HepG2 (cell line): ENCODE data around the gene PDSS2. TPM values are rescaled to one million over a fixed set of nuclear protein-coding genes. Genes with fewer than 3 reads are reported as not detected.

Experiments used
- ASH2L ChIP-seq: fragments of 300-600, 200-600 bp; sonication (generic); IDR thresholded peaks from 2 replicates; pipeline ENCODE4 v1.7.0; 2017; ENCODE audit warnings: low read depth, mild to moderate bottlenecking, moderate library complexity, mixed read lengths, low read length; ENCODE audit not compliant: insufficient read length
- ESRRA ChIP-seq: sonication (generic); formaldehyde crosslinking; IDR thresholded peaks from 2 replicates; pipeline ENCODE4 v1.5.1; 2020; ENCODE audit warnings: mild to moderate bottlenecking, low read depth, missing genetic modification reagents
- FIP1L1 ChIP-seq: fragments of 200-400 bp; formaldehyde crosslinking; IDR thresholded peaks from 2 replicates; pipeline ENCODE4 v1.6.1; 2018; ENCODE audit warnings: low read depth, mild to moderate bottlenecking, low read length, moderate library complexity, borderline replicate concordance; ENCODE audit not compliant: insufficient read depth
- FOXK2 ChIP-seq: fragments of 450-650 bp; IDR thresholded peaks from 2 replicates; pipeline ENCODE4 v1.6.1; 2016
- HNRNPK ChIP-seq: fragments of 200-400 bp; formaldehyde crosslinking; IDR thresholded peaks from 2 replicates; pipeline ENCODE4 v1.6.1; 2018; ENCODE audit warnings: low read length, low read depth, moderate library complexity, mild to moderate bottlenecking; ENCODE audit not compliant: poor library complexity, severe bottlenecking
- IRF9 ChIP-seq: sonication (generic); formaldehyde crosslinking; IDR thresholded peaks from 2 replicates; pipeline ENCODE4 v1.8.0; 2022; ENCODE audit warnings: missing genetic modification reagents, mild to moderate bottlenecking, borderline replicate concordance
- KDM1A ChIP-seq: IDR thresholded peaks from 2 replicates; pipeline ENCODE4 v1.6.1; 2016; ENCODE audit warnings: missing compliant biosample characterization
- MXD3 ChIP-seq: IDR thresholded peaks from 2 replicates; pipeline ENCODE4 v1.6.1; 2016; ENCODE audit warnings: mild to moderate bottlenecking, missing biosample characterization, missing genetic modification reagents
- POGZ ChIP-seq: sonication (generic); formaldehyde crosslinking; IDR thresholded peaks from 2 replicates; pipeline ENCODE4 v1.4.0; 2020; ENCODE audit warnings: mild to moderate bottlenecking, missing genetic modification reagents
- RBFOX2 ChIP-seq: fragments of 200-400 bp; formaldehyde crosslinking; IDR thresholded peaks from 2 replicates; pipeline ENCODE4 v1.6.1; 2017; ENCODE audit warnings: low read depth, mild to moderate bottlenecking, low read length
- TCF7 ChIP-seq: sonication (generic); IDR thresholded peaks from 2 replicates; pipeline ENCODE4 v1.6.1; 2016; ENCODE audit warnings: antibody characterized with exemption, low read depth
- TOPORS ChIP-seq: sonication (generic); formaldehyde crosslinking; IDR thresholded peaks from 2 replicates; pipeline ENCODE4 v1.8.0; 2023; ENCODE audit warnings: mild to moderate bottlenecking, missing genetic modification reagents
- ZBTB25 ChIP-seq: IDR thresholded peaks from 2 replicates; pipeline ENCODE4 v1.6.1; 2018; ENCODE audit warnings: missing genetic modification reagents
- ZNF280B ChIP-seq: sonication (generic); formaldehyde crosslinking; IDR thresholded peaks from 2 replicates; pipeline ENCODE4 v1.5.0; 2020; ENCODE audit warnings: missing genetic modification reagents, mild to moderate bottlenecking, borderline replicate concordance
- ZNF318 ChIP-seq: sonication (generic); formaldehyde crosslinking; IDR thresholded peaks from 2 replicates; pipeline ENCODE4 v1.4.0; 2020; ENCODE audit warnings: mild to moderate bottlenecking, missing genetic modification reagents
- ZNF510 ChIP-seq: sonication (generic); formaldehyde crosslinking; IDR thresholded peaks from 2 replicates; pipeline ENCODE4 v1.4.0; 2020; ENCODE audit warnings: low read depth, mild to moderate bottlenecking, missing genetic modification reagents
- ZNF572 ChIP-seq: sonication (generic); formaldehyde crosslinking; IDR thresholded peaks from 2 replicates; pipeline ENCODE4 v1.5.1; 2020; ENCODE audit warnings: mild to moderate bottlenecking, missing genetic modification reagents
- ZNF776 ChIP-seq: sonication (generic); formaldehyde crosslinking; IDR thresholded peaks from 2 replicates; pipeline ENCODE4 v1.4.0; 2020; ENCODE audit warnings: mild to moderate bottlenecking, missing genetic modification reagents
- polyA plus RNA-seq, 8 experiments: library from polyadenylated mRNA; depleted of rRNA in 3 of 8; stranded (reverse) in 7 of 8; unstranded in 1 of 8; fragments of >200 nt; fragmentation: Illumina TruSeq in 4 of 8; extraction: Trizol in 4 of 8; gene quantifications; 2 replicates each; pipeline versions ENCODE4 v1.2.1 to v1.2.3, GENCODE V29; 2011 to 2016; ENCODE audit warnings: low read depth in 4 of 8, missing spikeins in 1 of 8, mixed read lengths in 1 of 8; ENCODE audit not compliant: insufficient read depth in 1 of 8
- total RNA-seq, 5 experiments: library from RNA; depleted of rRNA; stranded (reverse); fragments of >200 nt; fragmentation: Illumina TruSeq; extraction: Trizol; gene quantifications; 2 replicates each; pipeline ENCODE4 v1.2.3, GENCODE V29; 2016; ENCODE audit warnings: low read depth in 1 of 5

The PDSS2 gene
- total and polyA plus RNA-seq, 2 of the 13 experiments (the other 11 are each of a cell fraction or from before 2014, with no cell fraction given) = 16.2 to 17.0 TPM

GRCh38 chr6:107491138-107491609, 31.8 kb upstream of the PDSS2 start (continued):
- TF ChIP-seq ZNF318 (CRISPR knock-in tag) = no peak
- no peak for TF ChIP-seq FIP1L1
- TF ChIP-seq ESRRA (CRISPR knock-in tag) = no peak
- 0 out of 2 replicates have a peak, but pooled peaks have one; percentile 14 for TF ChIP-seq POGZ
- TF ChIP-seq RBFOX2 = peak; percentile 79
- TF ChIP-seq ZNF510 (CRISPR knock-in tag) = no peak
- TF ChIP-seq ZNF776 (CRISPR knock-in tag) = 0 out of 2 replicates have a peak, but pooled peaks have one; percentile 43
- TF ChIP-seq HNRNPK = peak; percentile 82
- TF ChIP-seq ZBTB25 (CRISPR knock-in tag) = no peak
- 0 out of 2 replicates have a peak, but pooled peaks have one; percentile 9 for TF ChIP-seq TOPORS (CRISPR knock-in tag)
- no peak for TF ChIP-seq TCF7
- TF ChIP-seq ASH2L = peak; percentile 44
- TF ChIP-seq IRF9 (CRISPR knock-in tag) = peak; percentile 67; the same call in 1 of the 2 replicates
- no peak for TF ChIP-seq KDM1A
- TF ChIP-seq FOXK2 = no peak
- TF ChIP-seq ZNF280B (CRISPR knock-in tag) = no peak
- 0 out of 2 replicates have a peak, but pooled peaks have one; percentile 27 for TF ChIP-seq MXD3 (CRISPR knock-in tag)
- no peak for TF ChIP-seq ZNF572 (CRISPR knock-in tag)
